GM21360 (cell line): ENCODE data around the gene DCLK1.

Experiments
- ATAC-seq: cut with Tn5 transposase; IDR thresholded peaks from one replicate; pipeline ENCODE4 v1.9.1; 2021; ENCODE audit warnings: mild to moderate bottlenecking, moderate library complexity; ENCODE audit not compliant: unreplicated experiment

Gene DCLK1

GRCh38 chr13:35909837-35910540 lies 221.2 kb downstream of the DCLK1 start:
- no peak for ATAC-seq

GRCh38 chr13:35909091-35909490 lies 222.1 kb downstream of the DCLK1 start:
- no peak for ATAC-seq

- ATAC-seq, result no peak
These were observed 223.0 kb downstream of the DCLK1 start for GRCh38 chr13:35908226-35908625.

- ATAC-seq, result no peak
These were observed 224.5 kb downstream of the DCLK1 start for GRCh38 chr13:35906636-35907035.

GRCh38 chr13:35903075-35903474 lies 228.1 kb downstream of the DCLK1 start:
- ATAC-seq, result no peak

GRCh38 chr13:35898041-35898440 lies 233.1 kb downstream of the DCLK1 start:
- no peak for ATAC-seq

GRCh38 chr13:35894636-35895035 lies 236.5 kb downstream of the DCLK1 start:
- no peak for ATAC-seq

GRCh38 chr13:35892837-35893814 lies 238.1 kb downstream of the DCLK1 start:
- no peak for ATAC-seq

- ATAC-seq, result no peak
These were observed 239.4 kb downstream of the DCLK1 start for GRCh38 chr13:35891507-35892441.

- no peak for ATAC-seq
These were observed 241.6 kb downstream of the DCLK1 start for GRCh38 chr13:35889560-35889959.

GRCh38 chr13:35888981-35889380 lies 242.2 kb downstream of the DCLK1 start:
- ATAC-seq, result no peak

- no peak for ATAC-seq
These were observed 242.7 kb downstream of the DCLK1 start for GRCh38 chr13:35888457-35888883.

- ATAC-seq, result no peak
These were observed 244.0 kb downstream of the DCLK1 start for GRCh38 chr13:35887115-35887666.

GRCh38 chr13:35886332-35887114 lies 244.7 kb downstream of the DCLK1 start:
- no peak for ATAC-seq

GRCh38 chr13:35884211-35884760 lies 246.9 kb downstream of the DCLK1 start:
- no peak for ATAC-seq

GRCh38 chr13:35882722-35883497 lies 248.3 kb downstream of the DCLK1 start:
- no peak for ATAC-seq

GRCh38 chr13:35881360-35881759 lies 249.8 kb downstream of the DCLK1 start:
- ATAC-seq, result no peak

GRCh38 chr13:35879111-35879510 lies 252.1 kb downstream of the DCLK1 start:
- ATAC-seq, result no peak

GRCh38 chr13:35876601-35877000 lies 254.6 kb downstream of the DCLK1 start:
- ATAC-seq, result no peak
